Cerebellar cortex (tissue), 1 donor: Measurements from ENCODE around the gene OR1L1.

ENCODE experiments used
- DNase-seq: peaks from one replicate; pipeline ENCODE4 v3.0.0-alpha.2; 2015; ENCODE audit warnings: low spot score

OR1L1 gene

GRCh38 chr9:122661416-122661815, at the start of gene OR1L1:
Gene OR1L1 (plus strand): TSS chr9:122661716. CDS start chr9:122661716, 0 bp downstream.
- DNase-seq: no peak

GRCh38 chr9:122614362-122614761, 47.2 kb upstream of the OR1L1 start, which contains the start of gene OR1Q1:
Gene OR1Q1 (plus strand): TSS chr9:122614738. CDS start chr9:122614738, 0 bp downstream.
- DNase-seq: no peak

GRCh38 chr9:122619996-122620395, 41.5 kb upstream of the OR1L1 start:
- no peak for DNase-seq

GRCh38 chr9:122642226-122642625, 19.3 kb upstream of the OR1L1 start:
- DNase-seq: no peak

- no peak for DNase-seq
Observed at GRCh38 chr9:122656378-122656777, 5.1 kb upstream of the OR1L1 start.

GRCh38 chr9:122657527-122657926, 4.0 kb upstream of the OR1L1 start, which contains the start of gene OR1B1:
Gene OR1B1 (minus strand): TSS chr9:122657627.
- no peak for DNase-seq

- no peak for DNase-seq
Observed at GRCh38 chr9:122672481-122672880, 11.0 kb downstream of the OR1L1 start.

- no peak for DNase-seq
Observed at GRCh38 chr9:122684851-122685250, 23.3 kb downstream of the OR1L1 start.

- DNase-seq: no peak
Observed at GRCh38 chr9:122695696-122696095, 34.2 kb downstream of the OR1L1 start.
